Measurements from ENCODE around the gene DNAJC5G. TPM values are rescaled to one million over a fixed set of nuclear protein-coding genes. Genes with fewer than 3 reads are reported as not detected.

The DNAJC5G gene
- total RNA-seq, 1 experiment from 2014 or later: not detected

DNA sequence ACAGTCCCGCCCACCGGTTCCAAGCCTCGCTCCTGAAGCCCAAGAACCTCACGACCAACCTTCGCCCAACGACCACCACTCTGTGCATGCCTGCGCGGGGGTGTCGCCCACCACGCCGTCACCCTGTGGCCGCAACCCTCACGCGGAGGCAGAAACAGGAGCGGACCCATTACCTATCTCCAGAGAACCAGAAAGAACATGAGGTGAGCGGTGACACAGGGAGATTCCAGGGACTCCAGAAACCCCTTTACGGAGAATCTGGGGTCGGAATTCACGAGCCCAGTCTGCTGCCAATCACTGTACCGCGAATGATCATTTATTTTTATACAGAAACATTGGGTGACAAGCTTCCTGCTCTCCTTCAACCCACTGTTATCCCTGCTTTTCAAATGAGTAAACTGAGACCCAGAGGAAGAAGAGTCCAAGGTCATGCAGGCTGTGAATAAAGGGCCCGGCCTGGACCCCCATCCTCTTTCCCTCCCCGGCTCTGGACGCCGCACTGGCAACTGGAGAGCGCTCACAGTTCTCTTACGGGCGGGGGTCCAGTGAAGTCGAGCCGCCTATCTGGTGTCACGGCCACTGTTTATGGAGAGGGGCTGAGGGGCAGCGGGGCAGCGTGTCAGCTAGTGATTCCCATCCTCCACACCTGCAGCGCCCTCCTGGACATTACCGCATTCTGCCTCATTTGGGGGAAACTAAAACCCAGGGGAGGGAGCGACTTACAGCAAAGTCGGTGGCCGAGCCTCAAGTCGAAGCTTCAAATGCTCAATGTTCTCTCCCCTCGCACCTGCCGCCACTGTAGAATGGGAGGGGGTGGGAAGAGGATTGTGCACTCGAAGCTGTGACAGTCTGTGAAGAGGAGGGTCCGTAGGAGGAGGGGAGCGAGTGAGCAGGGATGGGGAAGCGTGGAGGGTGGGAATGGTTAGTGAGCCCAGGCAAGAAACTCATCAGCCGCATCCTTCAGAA, 11.7 kb upstream of the DNAJC5G start:
- no peaks in the 10 kb centered on the region for H3K9me3 ChIP-seq (ENCODE audit: low read length)
- peaks cover 54% of the 10 kb centered on the region for H3K27me3 ChIP-seq (ENCODE audit: low read length)
- H3K4me3 ChIP-seq (ENCODE audit: low read length): peak overlapping the region; percentile 71
- ChIA-PET CTCF (interaction anchor here (0.6 to 1.1 kb wide), 3 partner anchors 13 to 34 kb away, joined by 4 to 7 read pairs (median 5); no protein-coding TSS in a partner anchor), POLR2A (ENCODE audit: unreplicated experiment) (interaction anchor here (0.6 kb wide), 1 partner anchor 178 kb away, joined by 5 read pairs; no protein-coding TSS in a partner anchor)
- peak overlapping the region; percentile 93 for H3K4me2 ChIP-seq (ENCODE audit: low read length)
- ATAC-seq: no peak
- no peaks in the 10 kb centered on the region for H3K9me2 ChIP-seq (replicated peaks; ENCODE audit: low read length)
- H3K27ac ChIP-seq (ENCODE audit: low read length): no peak overlapping the region
- TF ChIP-seq, protein P1, sequence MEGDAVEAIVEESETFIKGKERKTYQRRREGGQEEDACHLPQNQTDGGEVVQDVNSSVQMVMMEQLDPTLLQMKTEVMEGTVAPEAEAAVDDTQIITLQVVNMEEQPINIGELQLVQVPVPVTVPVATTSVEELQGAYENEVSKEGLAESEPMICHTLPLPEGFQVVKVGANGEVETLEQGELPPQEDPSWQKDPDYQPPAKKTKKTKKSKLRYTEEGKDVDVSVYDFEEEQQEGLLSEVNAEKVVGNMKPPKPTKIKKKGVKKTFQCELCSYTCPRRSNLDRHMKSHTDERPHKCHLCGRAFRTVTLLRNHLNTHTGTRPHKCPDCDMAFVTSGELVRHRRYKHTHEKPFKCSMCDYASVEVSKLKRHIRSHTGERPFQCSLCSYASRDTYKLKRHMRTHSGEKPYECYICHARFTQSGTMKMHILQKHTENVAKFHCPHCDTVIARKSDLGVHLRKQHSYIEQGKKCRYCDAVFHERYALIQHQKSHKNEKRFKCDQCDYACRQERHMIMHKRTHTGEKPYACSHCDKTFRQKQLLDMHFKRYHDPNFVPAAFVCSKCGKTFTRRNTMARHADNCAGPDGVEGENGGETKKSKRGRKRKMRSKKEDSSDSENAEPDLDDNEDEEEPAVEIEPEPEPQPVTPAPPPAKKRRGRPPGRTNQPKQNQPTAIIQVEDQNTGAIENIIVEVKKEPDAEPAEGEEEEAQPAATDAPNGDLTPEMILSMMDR (conservative IDR thresholded peaks at IDR 0.05; ENCODE audit: low read depth, low read length): no peak
- TF ChIP-seq EZH2 (IDR thresholded peaks at IDR 0.05; ENCODE audit: low read length, unreplicated experiment) (peak; percentile 88), EZH2phosphoT487 (IDR thresholded peaks at IDR 0.05; ENCODE audit: borderline replicate concordance, low read length) (peak; percentile 73)
- no peaks in the 10 kb centered on the region for H3K79me2 ChIP-seq (ENCODE audit: low read length)
- H3K9ac ChIP-seq (ENCODE audit: low read length): no peak overlapping the region
- no peaks in the 10 kb centered on the region for H3K36me3 ChIP-seq (ENCODE audit: low read depth, low read length)
- H3K4me1 ChIP-seq (ENCODE audit: insufficient read depth, low read length): peaks cover 18% of the 10 kb centered on the region; the same call in 1 of the 2 replicates
- BruUV-seq (replicated peaks): no TSS peak
- intact Hi-C loops (cut with micrococcal nuclease): no loop called here
- DNase-seq: no peak
- peak overlapping the region; percentile 2; the same call in 1 of the 2 replicates for H2AFZ ChIP-seq (ENCODE audit: low read length)
- H3F3A ChIP-seq (ENCODE audit: low read length, unreplicated experiment): no peaks in the 10 kb centered on the region
- H4K20me1 ChIP-seq (ENCODE audit: low read length): no peaks in the 10 kb centered on the region

DNA sequence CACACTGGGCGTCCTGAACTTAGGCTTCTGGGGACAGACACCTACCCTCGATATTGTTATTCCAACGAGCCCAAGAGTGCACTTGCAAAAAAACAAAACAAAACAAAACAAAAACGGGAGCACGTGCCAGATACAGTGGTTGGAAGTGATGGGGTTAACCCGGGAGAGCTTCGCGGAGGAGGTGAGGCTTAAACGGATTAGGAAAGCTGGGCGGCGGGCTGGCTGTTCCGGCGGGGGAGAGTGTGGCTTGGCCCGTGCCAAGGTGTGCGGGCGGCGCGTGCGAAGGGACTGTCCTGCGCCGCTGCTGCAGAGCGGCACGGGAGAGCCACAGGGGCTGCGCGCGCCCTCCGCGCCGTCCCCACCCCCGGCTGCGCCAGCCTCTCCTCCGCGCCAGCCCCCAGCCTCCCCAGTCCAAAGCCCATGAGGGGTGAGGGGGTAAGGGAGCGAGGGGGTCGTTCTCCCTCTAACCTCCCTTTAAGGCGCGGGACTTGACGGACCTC, 10.9 kb upstream of the DNAJC5G start:
- Histone ChIP-seq H3K9me2 (replicated peaks; ENCODE audit: low read length) (no peaks in the 10 kb centered on the region), H3K79me2 (ENCODE audit: low read length) (no peaks in the 10 kb centered on the region), H3F3A (ENCODE audit: low read length, unreplicated experiment) (no peaks in the 10 kb centered on the region), H3K9ac (ENCODE audit: low read length) (no peak overlapping the region), H3K4me2 (ENCODE audit: low read length) (peak overlapping the region; percentile 93), H3K9me3 (ENCODE audit: low read length) (no peaks in the 10 kb centered on the region), H3K4me1 (ENCODE audit: insufficient read depth, low read length) (peaks cover 18% of the 10 kb centered on the region; the same call in 1 of the 2 replicates), H3K36me3 (ENCODE audit: low read depth, low read length) (no peaks in the 10 kb centered on the region), H4K20me1 (ENCODE audit: low read length) (no peaks in the 10 kb centered on the region), H3K4me3 (ENCODE audit: low read length) (peak overlapping the region; percentile 71), H3K27ac (ENCODE audit: low read length) (no peak overlapping the region), H2AFZ (ENCODE audit: low read length) (peak overlapping the region; percentile 96), H3K27me3 (ENCODE audit: low read length) (peaks cover 54% of the 10 kb centered on the region)
- CTCF ChIA-PET: interaction anchor here (0.6 kb wide), 1 partner anchor 13 kb away, joined by 4 read pairs; no protein-coding TSS in a partner anchor
- ATAC-seq (peak; percentile 17), DNase-seq (no peak)
- POLR2A ChIA-PET (ENCODE audit: unreplicated experiment): no interaction called here
- no TSS peak for BruUV-seq (replicated peaks)
- peak; percentile 63; the same call in 1 of the 2 replicates for TF ChIP-seq EZH2phosphoT487 (IDR thresholded peaks at IDR 0.05; ENCODE audit: borderline replicate concordance, low read length)
- no peak for TF ChIP-seq EZH2 (IDR thresholded peaks at IDR 0.05; ENCODE audit: low read length, unreplicated experiment)
- intact Hi-C loops (cut with micrococcal nuclease): no loop called here

DNA sequence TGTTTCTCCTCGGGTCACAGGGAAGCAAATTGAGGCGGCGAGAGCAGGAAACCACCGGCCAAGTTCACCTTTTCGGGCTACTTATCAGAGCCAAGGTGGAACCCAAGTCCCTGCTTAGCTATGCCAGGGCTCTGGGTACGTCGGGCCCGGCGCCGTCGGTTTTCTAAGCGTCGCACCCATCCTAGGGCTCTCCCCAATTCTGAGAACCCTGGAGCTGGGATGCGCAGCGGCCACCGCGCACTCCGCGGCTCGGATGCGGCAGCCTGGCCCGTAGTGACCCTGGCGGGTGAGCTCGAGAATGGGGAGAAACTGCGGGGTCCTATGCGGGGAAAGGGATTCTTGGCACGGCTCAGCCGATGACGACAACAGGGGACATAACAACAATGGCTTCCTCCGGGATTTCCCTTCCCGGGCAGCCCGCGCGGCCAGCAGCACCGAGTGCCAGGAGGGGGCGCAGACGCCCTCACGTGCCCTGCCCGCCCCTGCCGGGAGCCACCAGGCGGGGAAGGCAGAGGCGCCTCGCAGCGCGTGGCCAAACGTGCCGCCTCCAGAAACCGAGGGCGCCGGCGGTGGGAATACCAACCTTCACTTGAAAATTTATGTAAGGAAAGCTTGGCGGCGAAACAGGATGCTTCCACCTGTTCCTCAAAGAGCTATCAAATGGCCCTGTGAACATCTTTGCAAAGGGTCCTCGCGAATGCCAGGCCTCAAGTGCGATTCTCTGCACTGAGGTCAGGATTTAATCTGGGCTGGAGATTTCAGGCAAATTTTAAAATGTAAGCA, 10.3 kb upstream of the DNAJC5G start:
- TF ChIP-seq, protein P1 (conservative IDR thresholded peaks at IDR 0.05; ENCODE audit: low read depth, low read length): peak; percentile 71
- no peak for TF ChIP-seq EZH2 (IDR thresholded peaks at IDR 0.05; ENCODE audit: low read length, unreplicated experiment)
- no peak overlapping the region for H3K27ac ChIP-seq (ENCODE audit: low read length)
- H3K4me2 ChIP-seq (ENCODE audit: low read length): peak overlapping the region; percentile 93
- intact Hi-C loops (cut with micrococcal nuclease): no loop called here
- no TSS peak for BruUV-seq (replicated peaks)
- no peaks in the 10 kb centered on the region for H3K36me3 ChIP-seq (ENCODE audit: low read depth, low read length)
- H3K9ac ChIP-seq (ENCODE audit: low read length): no peak overlapping the region
- peak overlapping the region; percentile 71 for H3K4me3 ChIP-seq (ENCODE audit: low read length)
- peak; percentile 69 for ATAC-seq
- no peaks in the 10 kb centered on the region for H3K9me3 ChIP-seq (ENCODE audit: low read length)
- peak overlapping the region; percentile 96 for H2AFZ ChIP-seq (ENCODE audit: low read length)
- no peaks in the 10 kb centered on the region for H3F3A ChIP-seq (ENCODE audit: low read length, unreplicated experiment)
- H3K9me2 ChIP-seq (replicated peaks; ENCODE audit: low read length): no peaks in the 10 kb centered on the region
- ChIA-PET POLR2A (ENCODE audit: unreplicated experiment) (no interaction called here), CTCF (no interaction called here)
- peaks cover 18% of the 10 kb centered on the region; the same call in 1 of the 2 replicates for H3K4me1 ChIP-seq (ENCODE audit: insufficient read depth, low read length)
- DNase-seq: peak; percentile 58
- H4K20me1 ChIP-seq (ENCODE audit: low read length): no peaks in the 10 kb centered on the region
- peaks cover 54% of the 10 kb centered on the region for H3K27me3 ChIP-seq (ENCODE audit: low read length)
- H3K79me2 ChIP-seq (ENCODE audit: low read length): no peaks in the 10 kb centered on the region

All from PC-3 (cell line).